GM19025 (cell line): ENCODE results near the gene FGFR2.

Experiments used
- ATAC-seq: cut with Tn5 transposase; IDR thresholded peaks from one replicate; pipeline ENCODE4 v1.9.1; 2021; ENCODE audit warnings: mild to moderate bottlenecking, low read depth, moderate library complexity; ENCODE audit not compliant: unreplicated experiment

The FGFR2 gene

GRCh38 chr10:121592155-121592890, 5.9 kb downstream of the FGFR2 start:
- ATAC-seq: no peak

GRCh38 chr10:121591186-121591585, 7.1 kb downstream of the FGFR2 start:
- no peak for ATAC-seq

GRCh38 chr10:121590772-121591171, 7.5 kb downstream of the FGFR2 start:
- no peak for ATAC-seq

GRCh38 chr10:121589553-121589952, 8.7 kb downstream of the FGFR2 start:
- ATAC-seq: no peak

- ATAC-seq: no peak
These were observed 14.4 kb downstream of the FGFR2 start for GRCh38 chr10:121583857-121584256.

GRCh38 chr10:121583258-121583657, 15.0 kb downstream of the FGFR2 start:
- no peak for ATAC-seq

GRCh38 chr10:121580276-121581116, 17.7 kb downstream of the FGFR2 start:
- ATAC-seq: no peak

GRCh38 chr10:121579656-121580055, 18.6 kb downstream of the FGFR2 start:
- ATAC-seq: no peak

GRCh38 chr10:121578965-121579364, 19.3 kb downstream of the FGFR2 start:
- no peak for ATAC-seq

- no peak for ATAC-seq
These were observed 19.9 kb downstream of the FGFR2 start for GRCh38 chr10:121578298-121578697.

- no peak for ATAC-seq
These were observed 20.7 kb downstream of the FGFR2 start for GRCh38 chr10:121577568-121577967.

- ATAC-seq: no peak
These were observed 22.1 kb downstream of the FGFR2 start for GRCh38 chr10:121576139-121576538.

- no peak for ATAC-seq
These were observed 23.6 kb downstream of the FGFR2 start for GRCh38 chr10:121574519-121575166.

- ATAC-seq: no peak
These were observed 24.7 kb downstream of the FGFR2 start for GRCh38 chr10:121573538-121573941.

- no peak for ATAC-seq
These were observed 25.2 kb downstream of the FGFR2 start for GRCh38 chr10:121572859-121573537.

- ATAC-seq: no peak
These were observed 27.9 kb downstream of the FGFR2 start for GRCh38 chr10:121570315-121570714.

- no peak for ATAC-seq
These were observed 30.0 kb downstream of the FGFR2 start for GRCh38 chr10:121568275-121568674.

- no peak for ATAC-seq
These were observed 30.7 kb downstream of the FGFR2 start for GRCh38 chr10:121567569-121567968.

- ATAC-seq: no peak
These were observed 31.5 kb downstream of the FGFR2 start for GRCh38 chr10:121566755-121567154.

GRCh38 chr10:121559326-121560026, 38.8 kb downstream of the FGFR2 start:
- no peak for ATAC-seq
